GM10248 (cell line): ENCODE data around the gene TMEM45B.
"Not testable (repeated sequence)": the region's sequence is repeated elsewhere in the genome, so short reads cannot be mapped to it uniquely, and the experiment has no call there.

ENCODE experiments used
- CTCF ChIA-PET: fragments of 300-600 bp; sonication (Branson Sonifier 250); formaldehyde crosslinking; extraction: SDS; loops from one replicate; lab custom pipeline; 2021; ENCODE audit warnings: antibody characterized with exemption; lab: Yijun Ruan, JAX
- POLR2A ChIA-PET: fragments of 350-650 bp; sonication (Branson Sonifier 250); formaldehyde crosslinking; extraction: SDS; loops from one replicate; lab custom pipeline; 2020; ENCODE audit warnings: antibody characterized with exemption; lab: Yijun Ruan, JAX
- DNase-seq: peaks from one replicate; pipeline ENCODE4 v3.0.0; 2012; ENCODE audit errors: extremely low spot score
- CTCF ChIP-seq: IDR thresholded peaks from 2 replicates; pipeline ENCODE4 v1.5.1; 2012; ENCODE audit warnings: mild to moderate bottlenecking, low read depth; ENCODE audit errors: extremely low read depth, missing control alignments, control extremely low read depth

The TMEM45B gene

GRCh38 chr11:129815596-129816461 lies at the start of gene TMEM45B:
TSS of gene TMEM45B (plus strand) at chr11:129815848. CDS start at chr11:129852483, 36,635 bp downstream.
- CTCF ChIA-PET = no interaction called here
- POLR2A ChIA-PET = interaction anchor here (0.6 kb wide), 1 partner anchor 1293 kb away, joined by 4 read pairs; no protein-coding TSS in a partner anchor

GRCh38 chr11:129766898-129767604 lies 48.6 kb upstream of the TMEM45B start:
- peak; percentile 25 for TF ChIP-seq CTCF
- ChIA-PET CTCF (interaction anchor here (1.1 kb wide), 1 partner anchor 16 kb away, joined by 3 read pairs; no protein-coding TSS in a partner anchor), POLR2A (no interaction called here)
- DNase-seq = no peak

More at GRCh38 chr11:129815596-129816461, at the start of gene TMEM45B:
- DNase-seq = no peak
- no peak for TF ChIP-seq CTCF

- POLR2A ChIA-PET = no interaction called here
- DNase-seq = no peak
- TF ChIP-seq CTCF = no peak
- CTCF ChIA-PET = interaction anchor here (1.1 kb wide), 1 partner anchor 17 kb away, joined by 3 read pairs; no protein-coding TSS in a partner anchor
Observed at GRCh38 chr11:129767827-129768226, 47.8 kb upstream of the TMEM45B start.

- ChIA-PET CTCF (interaction anchor here (1.1 kb wide), 1 partner anchor 18 kb away, joined by 3 read pairs; no protein-coding TSS in a partner anchor), POLR2A (no interaction called here)
- DNase-seq = no peak
- TF ChIP-seq CTCF = no peak
Observed at GRCh38 chr11:129768356-129768755, 47.3 kb upstream of the TMEM45B start.

GRCh38 chr11:129769059-129769458 lies 46.6 kb upstream of the TMEM45B start:
- no peak for DNase-seq
- CTCF ChIA-PET = no interaction called here
- no peak for TF ChIP-seq CTCF
- POLR2A ChIA-PET = no interaction called here

GRCh38 chr11:129770993-129771392 lies 44.7 kb upstream of the TMEM45B start:
- no peak for TF ChIP-seq CTCF
- CTCF ChIA-PET = no interaction called here

GRCh38 chr11:129771456-129771855 lies 44.2 kb upstream of the TMEM45B start:
- POLR2A ChIA-PET, CTCF ChIA-PET, DNase-seq: not testable (repeated sequence)

More at GRCh38 chr11:129770993-129771392, 44.7 kb upstream of the TMEM45B start:
- no peak for DNase-seq
- POLR2A ChIA-PET = no interaction called here
